ENCODE measurements around the gene ANKRD39. TPM values are rescaled to one million over a fixed set of nuclear protein-coding genes. Genes with fewer than 3 reads are reported as not detected.

ANKRD39 gene
- total and polyA plus RNA-seq, 4 donors, result 10.0 to 20.5 (median 13.3) TPM

DNA sequence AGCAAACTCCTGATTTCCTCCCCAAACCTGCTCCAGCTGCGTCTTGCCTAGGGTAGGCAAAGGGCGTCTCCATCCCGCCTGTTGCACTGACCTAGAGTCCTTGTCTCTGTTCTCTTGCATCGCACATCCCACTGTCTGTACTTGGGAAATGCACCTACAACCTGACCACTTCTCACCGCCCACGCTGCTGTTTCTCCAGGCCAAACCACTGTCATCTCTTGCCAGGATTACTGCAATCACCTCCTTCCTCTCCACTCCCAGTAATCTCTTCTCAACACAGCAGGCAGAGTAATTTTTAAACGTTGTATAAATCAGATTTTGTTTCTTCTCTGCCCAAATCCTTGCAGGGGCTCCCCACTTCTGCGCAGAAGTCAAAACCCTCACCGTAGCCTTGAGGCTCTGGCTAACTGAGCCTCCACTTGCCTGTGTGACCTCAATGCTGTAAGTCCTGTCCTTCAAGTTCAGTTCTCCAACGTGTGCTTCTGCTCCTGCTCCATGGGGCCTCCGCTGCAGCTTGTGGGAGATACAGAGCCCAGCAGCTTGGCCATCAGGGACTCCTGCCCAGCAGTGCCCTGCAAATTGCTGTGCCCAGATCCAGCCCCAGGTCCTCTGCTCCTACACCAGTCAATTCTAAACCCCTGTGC lies 39.8 kb upstream of the ANKRD39 start:
- no peak overlapping the region for H3K27ac ChIP-seq (ENCODE audit: low read depth in 1 of 2, low read length in 2 of 2)
- H3K4me3 ChIP-seq (ENCODE audit: low read length in 2 of 2), result no peak overlapping the region
- intact Hi-C loops (cut with DNase I), result no loop called here
- H3K36me3 ChIP-seq (ENCODE audit: control insufficient read depth in 1 of 2, insufficient read depth in 2 of 2, low read length in 1 of 2), result no peaks in the 10 kb centered on the region
- H3K4me1 ChIP-seq (ENCODE audit: control insufficient read depth in 1 of 2, insufficient read depth in 2 of 2, low read length in 2 of 2), result no peaks in the 10 kb centered on the region
- WGBS, 2 donors, result 80 to 83% methylated on average over 11 of the region's 11 CpGs
- H3K9me3 ChIP-seq (ENCODE audit: control insufficient read depth, low read length), result no peaks in the 10 kb centered on the region
- ATAC-seq (ENCODE audit: low FRiP score) (no peak), DNase-seq (no peak)
- H3K27me3 ChIP-seq (ENCODE audit: control insufficient read depth in 1 of 2, insufficient read depth in 2 of 2, low read length in 1 of 2), result no peaks in the 10 kb centered on the region

DNA sequence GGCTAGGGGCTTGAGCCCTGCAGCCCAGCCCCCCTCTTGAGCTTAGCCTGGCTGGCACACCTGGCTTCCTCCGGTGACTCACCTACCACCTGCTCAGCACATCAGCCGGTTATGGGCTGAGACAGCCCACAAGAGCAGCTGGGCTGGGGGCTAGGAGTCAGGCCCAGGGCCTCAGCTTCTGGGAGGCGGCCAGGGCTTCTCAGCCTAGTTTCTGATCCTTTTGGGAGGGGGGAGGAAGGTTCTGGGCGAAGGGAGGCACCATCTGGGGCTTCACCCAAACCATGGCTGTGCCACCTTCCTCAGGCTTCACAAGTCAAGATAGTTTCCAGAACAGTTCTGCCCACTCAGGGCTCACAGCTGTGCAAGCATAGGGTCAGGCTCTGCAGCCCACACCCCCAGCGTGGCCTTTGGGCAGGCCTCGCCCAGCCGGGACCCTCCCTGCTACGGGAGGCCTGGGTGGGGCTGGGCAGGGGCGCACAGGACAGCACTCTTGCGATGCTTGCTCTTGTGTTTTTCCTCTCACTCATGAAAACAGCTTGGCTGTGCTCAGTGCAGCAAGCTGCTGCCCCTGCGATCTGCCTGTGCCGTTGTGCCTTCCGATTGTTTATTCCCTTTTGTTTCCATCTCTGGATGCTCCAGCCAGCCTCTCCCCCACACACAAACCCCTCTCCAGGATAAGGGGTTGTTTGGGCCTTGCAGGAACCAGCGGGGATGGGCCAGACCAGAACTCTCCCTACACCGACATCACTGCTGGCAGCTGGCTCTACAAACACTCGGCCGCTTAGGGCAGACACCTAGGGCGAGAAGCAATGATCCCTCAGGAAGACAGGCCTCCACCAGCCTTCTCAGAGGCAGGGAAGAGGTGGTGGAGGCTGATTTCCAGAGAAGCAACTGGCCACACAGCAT lies 38.2 kb upstream of the ANKRD39 start:
- no peak for ATAC-seq (ENCODE audit: low FRiP score)
- no peaks in the 10 kb centered on the region for H3K4me1 ChIP-seq (ENCODE audit: control insufficient read depth in 1 of 2, insufficient read depth in 2 of 2, low read length in 2 of 2)
- no peaks in the 10 kb centered on the region for H3K27me3 ChIP-seq (ENCODE audit: control insufficient read depth in 1 of 2, insufficient read depth in 2 of 2, low read length in 1 of 2)
- H3K36me3 ChIP-seq (ENCODE audit: control insufficient read depth in 1 of 2, insufficient read depth in 2 of 2, low read length in 1 of 2), result no peaks in the 10 kb centered on the region
- intact Hi-C loops (cut with DNase I), result no loop called here
- DNase-seq, result no peak
- H3K4me3 ChIP-seq (ENCODE audit: low read length in 2 of 2), result no peak overlapping the region
- H3K9me3 ChIP-seq (ENCODE audit: control insufficient read depth, low read length), result no peaks in the 10 kb centered on the region
- WGBS, 2 donors, result 79 to 81% methylated on average over 17 to 18 of the region's 18 CpGs
- H3K27ac ChIP-seq (ENCODE audit: low read depth in 1 of 2, low read length in 2 of 2), result no peak overlapping the region

DNA sequence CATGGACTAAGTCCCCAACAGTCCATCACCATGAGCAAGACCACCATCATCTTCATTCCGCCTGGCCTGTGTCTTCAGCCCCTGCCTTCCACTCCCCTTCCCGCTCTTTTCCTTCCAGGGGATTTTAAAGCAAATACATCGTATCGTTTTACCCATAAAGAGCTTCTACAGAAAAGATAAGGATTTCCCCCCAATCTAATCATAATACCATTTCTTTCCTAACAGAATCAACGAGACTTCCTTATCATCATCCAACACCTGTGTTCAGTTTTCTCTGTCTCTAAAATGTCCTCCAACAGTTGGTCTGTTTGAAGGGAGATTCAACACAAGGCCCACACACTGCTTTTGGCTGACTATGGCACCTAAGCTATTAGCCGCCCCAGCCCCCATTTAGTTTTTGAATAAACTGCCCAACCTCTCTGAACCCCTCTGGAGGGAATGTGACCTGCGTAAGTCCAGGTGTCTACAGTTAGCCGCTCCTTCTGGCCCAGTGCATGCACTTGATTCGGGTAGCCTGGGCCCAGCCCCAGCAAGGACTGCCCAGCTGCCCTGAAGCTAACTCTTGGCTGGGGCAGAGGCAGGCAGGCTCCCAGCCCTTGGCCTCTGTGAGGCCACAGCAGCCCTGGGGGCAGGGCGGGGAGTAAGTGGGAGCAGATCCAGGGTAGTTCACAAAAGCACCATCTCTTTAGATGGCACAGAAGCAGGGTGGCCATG lies 37.4 kb upstream of the ANKRD39 start:
- Histone ChIP-seq H3K9me3 (ENCODE audit: control insufficient read depth, low read length) (no peaks in the 10 kb centered on the region), H3K4me1 (ENCODE audit: control insufficient read depth in 1 of 2, insufficient read depth in 2 of 2, low read length in 2 of 2) (no peaks in the 10 kb centered on the region), H3K36me3 (ENCODE audit: control insufficient read depth in 1 of 2, insufficient read depth in 2 of 2, low read length in 1 of 2) (no peaks in the 10 kb centered on the region), H3K27me3 (ENCODE audit: control insufficient read depth in 1 of 2, insufficient read depth in 2 of 2, low read length in 1 of 2) (no peaks in the 10 kb centered on the region), H3K4me3 (ENCODE audit: low read length in 2 of 2) (no peak overlapping the region), H3K27ac (ENCODE audit: low read depth in 1 of 2, low read length in 2 of 2) (no peak overlapping the region)
- no peak for DNase-seq
- WGBS, 2 donors, result 55 to 61% methylated on average over 10 of the region's 10 CpGs
- intact Hi-C loops (cut with DNase I), result no loop called here
- ATAC-seq (ENCODE audit: low FRiP score), result no peak

DNA sequence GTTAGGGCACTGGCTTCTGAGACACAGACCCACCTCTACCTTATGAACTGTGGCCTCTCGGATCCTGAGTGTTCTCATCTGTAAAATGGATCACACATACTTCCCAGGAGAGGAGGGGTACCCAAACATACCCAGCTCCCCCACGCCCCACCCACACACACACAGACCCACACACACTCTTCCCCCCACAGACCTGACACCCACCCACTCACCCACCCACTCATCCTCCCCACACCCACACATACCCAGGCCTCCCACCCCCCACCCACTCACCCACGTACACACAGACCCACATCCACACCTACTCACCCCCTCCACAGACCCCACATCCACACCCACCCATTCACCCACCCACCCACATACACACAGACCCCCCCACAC lies 36.3 kb upstream of the ANKRD39 start:
- Histone ChIP-seq H3K4me1 (ENCODE audit: control insufficient read depth in 1 of 2, insufficient read depth in 2 of 2, low read length in 2 of 2) (no peaks in the 10 kb centered on the region), H3K36me3 (ENCODE audit: control insufficient read depth in 1 of 2, insufficient read depth in 2 of 2, low read length in 1 of 2) (no peaks in the 10 kb centered on the region), H3K27ac (ENCODE audit: low read depth in 1 of 2, low read length in 2 of 2) (no peak overlapping the region), H3K9me3 (ENCODE audit: control insufficient read depth, low read length) (no peaks in the 10 kb centered on the region), H3K27me3 (ENCODE audit: control insufficient read depth in 1 of 2, insufficient read depth in 2 of 2, low read length in 1 of 2) (no peaks in the 10 kb centered on the region), H3K4me3 (ENCODE audit: low read length in 2 of 2) (no peak overlapping the region)
- no peak for DNase-seq
- WGBS, 2 donors, result 89 to 92% methylated on average over 2 to 3 of the region's 3 CpGs
- ATAC-seq (ENCODE audit: low FRiP score), result no peak
- intact Hi-C loops (cut with DNase I), result no loop called here

DNA sequence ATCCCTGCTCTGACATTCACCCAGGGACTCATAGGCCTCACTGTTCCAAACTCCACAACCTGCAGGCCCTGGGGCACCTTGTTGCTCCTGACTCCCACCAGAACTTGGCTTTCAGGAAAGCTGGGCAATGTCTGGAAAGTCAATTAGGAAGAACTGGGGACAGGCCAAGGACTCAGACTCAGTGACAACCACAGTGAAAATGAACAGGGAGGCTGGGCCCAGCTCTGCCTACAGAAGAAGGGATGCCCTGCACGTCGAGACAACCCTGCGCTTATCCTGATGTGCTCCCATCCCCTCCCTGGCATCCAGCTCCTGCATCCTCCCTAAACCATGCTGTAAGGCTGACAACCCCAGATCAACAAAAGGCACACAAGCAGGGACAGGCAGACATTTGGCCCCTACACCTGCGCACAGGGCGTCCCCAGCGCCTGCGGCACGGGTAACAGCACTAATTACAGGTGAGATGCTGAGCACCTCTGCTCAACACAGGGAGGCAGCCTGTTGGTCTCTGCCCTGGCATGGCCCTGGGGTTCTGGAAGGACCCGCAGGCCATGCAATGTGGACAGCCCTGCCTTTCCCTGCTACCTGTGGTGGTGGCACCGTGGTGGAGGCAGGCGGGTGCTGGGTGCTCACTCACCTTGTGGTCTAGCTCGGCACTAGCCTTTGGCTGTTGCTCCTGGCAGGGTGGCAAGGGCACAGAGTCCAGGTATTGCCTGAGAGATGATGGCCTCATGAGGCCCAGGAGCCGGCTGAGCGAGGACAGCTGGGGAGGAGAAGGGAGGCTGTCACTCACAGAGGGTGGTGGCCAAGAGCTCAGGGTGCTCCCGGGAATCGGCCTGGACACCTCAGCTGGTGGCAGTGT lies 35.7 kb upstream of the ANKRD39 start:
- Histone ChIP-seq H3K27me3 (ENCODE audit: control insufficient read depth in 1 of 2, insufficient read depth in 2 of 2, low read length in 1 of 2) (no peaks in the 10 kb centered on the region), H3K27ac (ENCODE audit: low read depth in 1 of 2, low read length in 2 of 2) (no peak overlapping the region), H3K36me3 (ENCODE audit: control insufficient read depth in 1 of 2, insufficient read depth in 2 of 2, low read length in 1 of 2) (no peaks in the 10 kb centered on the region), H3K9me3 (ENCODE audit: control insufficient read depth, low read length) (no peaks in the 10 kb centered on the region), H3K4me1 (ENCODE audit: control insufficient read depth in 1 of 2, insufficient read depth in 2 of 2, low read length in 2 of 2) (no peaks in the 10 kb centered on the region), H3K4me3 (ENCODE audit: low read length in 2 of 2) (no peak overlapping the region)
- intact Hi-C loops (cut with DNase I), result no loop called here
- ATAC-seq (ENCODE audit: low FRiP score), result no peak
- no peak for DNase-seq
- 88 to 91% methylated on average over 16 of the region's 16 CpGs for WGBS, 2 donors

DNA sequence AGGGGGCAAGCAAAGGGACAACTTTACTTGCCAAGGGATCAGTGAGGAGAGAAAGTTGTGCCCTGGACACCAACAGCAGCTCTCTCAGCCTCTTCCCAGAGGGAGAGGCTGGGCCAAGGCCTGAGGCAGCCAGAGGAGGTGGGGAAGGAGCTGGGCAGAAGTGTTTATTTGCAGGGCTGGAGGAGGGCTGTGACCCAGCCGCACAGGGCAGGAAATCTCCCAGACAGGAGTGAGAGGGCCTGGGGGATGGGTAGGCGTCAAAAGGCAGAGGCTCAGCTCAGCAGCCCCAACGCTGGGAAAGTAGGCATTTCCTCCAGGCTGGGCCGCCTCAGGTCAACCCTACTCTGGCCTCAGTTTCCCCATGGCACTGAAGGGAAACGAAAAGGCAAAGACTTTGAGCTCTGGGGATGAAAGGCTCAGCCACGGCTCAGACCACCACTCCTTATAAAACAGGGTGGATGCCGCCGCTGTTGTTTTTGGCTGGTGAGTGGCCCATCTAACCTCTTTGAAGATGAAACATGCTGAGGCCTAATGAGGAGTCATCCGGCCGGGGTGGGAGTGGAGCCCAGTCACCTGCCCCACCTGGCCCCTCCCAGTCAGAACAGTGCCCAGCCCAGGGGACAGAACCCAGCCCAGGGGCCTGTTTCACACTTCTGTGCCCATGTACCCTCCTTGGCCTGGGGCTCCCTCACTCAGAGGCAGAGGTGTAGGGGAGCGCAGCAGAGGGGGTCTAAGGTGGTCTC lies 33.9 kb upstream of the ANKRD39 start:
- peak; percentile 66 for ATAC-seq (ENCODE audit: low FRiP score)
- 36 to 48% methylated on average over 11 of the region's 11 CpGs for WGBS, 2 donors
- peak overlapping the region in 1 of 2 donors; percentile 58 for H3K27ac ChIP-seq (ENCODE audit: low read depth in 1 of 2, low read length in 2 of 2)
- no peaks in the 10 kb centered on the region for H3K4me1 ChIP-seq (ENCODE audit: control insufficient read depth in 1 of 2, insufficient read depth in 2 of 2, low read length in 2 of 2)
- peak in 1 of 2 donors; percentile 82 for DNase-seq
- no peaks in the 10 kb centered on the region for H3K27me3 ChIP-seq (ENCODE audit: control insufficient read depth in 1 of 2, insufficient read depth in 2 of 2, low read length in 1 of 2)
- H3K36me3 ChIP-seq (ENCODE audit: control insufficient read depth in 1 of 2, insufficient read depth in 2 of 2, low read length in 1 of 2), result no peaks in the 10 kb centered on the region
- H3K9me3 ChIP-seq (ENCODE audit: control insufficient read depth, low read length), result no peaks in the 10 kb centered on the region
- H3K4me3 ChIP-seq (ENCODE audit: low read length in 2 of 2), result no peak overlapping the region
- intact Hi-C loops (cut with DNase I), result loop anchor here in 1 of 2 donors (1.0 kb wide), 1 partner anchor 15 kb away; no protein-coding TSS in a partner anchor

DNA sequence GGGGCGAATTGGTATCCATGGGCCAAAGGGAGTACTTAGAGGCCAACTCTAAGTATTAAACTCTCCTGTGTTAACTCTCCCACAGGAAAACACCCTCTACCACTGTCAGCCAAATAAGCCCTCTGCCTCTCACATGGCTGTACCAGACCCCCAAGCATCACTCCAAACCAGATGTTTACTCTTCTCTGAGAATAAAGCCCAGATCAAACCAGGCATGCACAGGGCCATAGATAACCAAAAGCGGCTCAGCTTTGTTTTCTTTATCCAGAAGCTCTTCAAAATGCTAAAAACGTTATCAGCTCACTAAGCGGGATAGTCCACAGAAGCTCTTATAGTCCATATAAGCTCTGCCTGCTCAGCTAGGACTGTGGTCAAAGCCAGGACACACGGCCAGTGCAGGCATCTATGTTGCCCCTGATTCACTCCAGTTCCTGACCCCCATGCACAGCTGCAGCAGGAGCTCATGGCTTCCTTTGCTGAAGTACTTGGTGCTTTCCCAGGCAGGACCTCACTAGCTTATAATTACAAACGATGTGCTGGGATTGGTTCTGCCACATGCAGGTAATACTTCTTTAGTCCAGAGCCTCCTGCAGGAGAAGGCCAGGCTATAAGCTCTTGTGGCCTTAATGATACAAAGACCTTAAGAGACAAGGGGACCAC lies 33.0 kb upstream of the ANKRD39 start:
- H3K4me1 ChIP-seq (ENCODE audit: control insufficient read depth in 1 of 2, insufficient read depth in 2 of 2, low read length in 2 of 2), result no peaks in the 10 kb centered on the region
- H3K4me3 ChIP-seq (ENCODE audit: low read length in 2 of 2), result no peak overlapping the region
- no peak for ATAC-seq (ENCODE audit: low FRiP score)
- DNase-seq, result no peak
- intact Hi-C loops (cut with DNase I), result loop anchor here in 1 of 2 donors (1.0 kb wide), 1 partner anchor 15 kb away; no protein-coding TSS in a partner anchor
- H3K36me3 ChIP-seq (ENCODE audit: control insufficient read depth in 1 of 2, insufficient read depth in 2 of 2, low read length in 1 of 2), result no peaks in the 10 kb centered on the region
- 12 to 20% methylated on average over 6 of the region's 6 CpGs for WGBS, 2 donors
- H3K9me3 ChIP-seq (ENCODE audit: control insufficient read depth, low read length), result no peaks in the 10 kb centered on the region
- no peaks in the 10 kb centered on the region for H3K27me3 ChIP-seq (ENCODE audit: control insufficient read depth in 1 of 2, insufficient read depth in 2 of 2, low read length in 1 of 2)
- H3K27ac ChIP-seq (ENCODE audit: low read depth in 1 of 2, low read length in 2 of 2), result peak overlapping the region; percentile 28 to 58
